ENCODE results near the gene SLC25A29.

- TF ChIP-seq, protein P1, sequence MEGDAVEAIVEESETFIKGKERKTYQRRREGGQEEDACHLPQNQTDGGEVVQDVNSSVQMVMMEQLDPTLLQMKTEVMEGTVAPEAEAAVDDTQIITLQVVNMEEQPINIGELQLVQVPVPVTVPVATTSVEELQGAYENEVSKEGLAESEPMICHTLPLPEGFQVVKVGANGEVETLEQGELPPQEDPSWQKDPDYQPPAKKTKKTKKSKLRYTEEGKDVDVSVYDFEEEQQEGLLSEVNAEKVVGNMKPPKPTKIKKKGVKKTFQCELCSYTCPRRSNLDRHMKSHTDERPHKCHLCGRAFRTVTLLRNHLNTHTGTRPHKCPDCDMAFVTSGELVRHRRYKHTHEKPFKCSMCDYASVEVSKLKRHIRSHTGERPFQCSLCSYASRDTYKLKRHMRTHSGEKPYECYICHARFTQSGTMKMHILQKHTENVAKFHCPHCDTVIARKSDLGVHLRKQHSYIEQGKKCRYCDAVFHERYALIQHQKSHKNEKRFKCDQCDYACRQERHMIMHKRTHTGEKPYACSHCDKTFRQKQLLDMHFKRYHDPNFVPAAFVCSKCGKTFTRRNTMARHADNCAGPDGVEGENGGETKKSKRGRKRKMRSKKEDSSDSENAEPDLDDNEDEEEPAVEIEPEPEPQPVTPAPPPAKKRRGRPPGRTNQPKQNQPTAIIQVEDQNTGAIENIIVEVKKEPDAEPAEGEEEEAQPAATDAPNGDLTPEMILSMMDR (IDR thresholded peaks at IDR 0.05): no peak
- TF ChIP-seq POLR2AphosphoS5 (IDR thresholded peaks at IDR 0.05) (no peak), POLR2A (IDR thresholded peaks at IDR 0.05) (no peak)
Measured at GRCh38 chr14:100291305-100292075, 14.8 kb downstream of the SLC25A29 start.

All from breast epithelium (tissue), 3 donors.